HG02852 (cell line): ENCODE data around the gene ZNF124.
"Not testable (repeated sequence)": the region's sequence is repeated elsewhere in the genome, so short reads cannot be mapped to it uniquely, and the experiment has no call there.

Experiments
- ATAC-seq: cut with Tn5 transposase; IDR thresholded peaks from one replicate; pipeline ENCODE4 v1.9.1; 2021; ENCODE audit warnings: mild to moderate bottlenecking, moderate library complexity; ENCODE audit not compliant: unreplicated experiment

ZNF124 gene

DNA sequence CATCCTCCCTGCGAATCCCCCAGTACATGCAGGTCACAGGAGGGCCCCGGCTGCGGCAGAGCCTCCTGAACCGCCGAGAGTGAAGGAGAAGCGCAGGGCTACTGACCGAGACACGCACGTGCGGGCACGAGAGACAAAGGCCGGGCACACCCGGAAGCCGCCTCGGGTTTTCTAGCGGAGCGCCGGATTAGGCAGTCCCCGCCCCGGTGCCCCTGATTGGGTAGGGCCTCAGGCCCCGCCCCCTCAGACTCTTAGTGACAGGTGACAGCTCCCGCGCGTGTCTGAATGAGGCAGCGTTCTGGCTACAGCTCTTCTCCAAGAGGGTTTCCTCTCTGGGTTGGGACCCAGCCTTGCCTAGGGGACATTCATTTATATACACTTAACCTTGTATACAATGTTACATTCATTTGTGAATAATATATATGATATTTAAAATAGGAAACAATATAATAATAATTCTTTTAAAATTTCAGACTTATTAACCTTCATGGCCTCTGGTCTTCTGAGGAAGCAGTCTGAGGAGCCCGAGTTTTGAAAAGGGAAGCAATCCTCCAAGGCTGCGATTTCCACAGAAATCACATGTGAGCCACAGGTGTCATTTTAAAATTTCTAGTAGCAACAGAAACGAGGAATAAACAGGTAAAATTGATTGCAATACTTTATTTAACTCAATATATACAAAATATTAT, at the start of gene ZNF124:
TSS of gene ZNF124 (minus strand) at position 146 of the 689 bp plus-strand sequence. CDS start at position 3, 143 bp downstream.
- peak; percentile 99 for ATAC-seq

DNA sequence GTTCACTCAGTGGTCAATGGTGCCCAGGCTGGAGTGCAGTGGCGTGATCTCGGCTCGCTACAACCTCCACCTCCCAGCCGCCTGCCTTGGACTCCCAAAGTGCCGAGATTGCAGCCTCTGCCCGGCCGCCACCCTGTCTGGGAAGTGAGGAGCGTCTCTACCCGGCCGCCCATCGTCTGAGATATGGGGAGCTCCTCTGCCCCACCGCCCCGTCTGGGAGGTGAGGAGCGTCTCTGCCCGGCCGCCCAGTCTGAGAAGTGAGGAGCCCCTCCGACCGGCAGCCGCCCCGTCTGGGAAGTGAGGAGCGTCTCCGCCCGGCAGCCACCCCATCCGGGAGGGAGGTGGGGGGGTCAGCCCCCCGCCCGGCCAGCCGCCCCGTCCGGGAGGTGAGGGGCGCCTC, 48.5 kb upstream of the ZNF124 start:
- ATAC-seq: not testable (repeated sequence)

DNA sequence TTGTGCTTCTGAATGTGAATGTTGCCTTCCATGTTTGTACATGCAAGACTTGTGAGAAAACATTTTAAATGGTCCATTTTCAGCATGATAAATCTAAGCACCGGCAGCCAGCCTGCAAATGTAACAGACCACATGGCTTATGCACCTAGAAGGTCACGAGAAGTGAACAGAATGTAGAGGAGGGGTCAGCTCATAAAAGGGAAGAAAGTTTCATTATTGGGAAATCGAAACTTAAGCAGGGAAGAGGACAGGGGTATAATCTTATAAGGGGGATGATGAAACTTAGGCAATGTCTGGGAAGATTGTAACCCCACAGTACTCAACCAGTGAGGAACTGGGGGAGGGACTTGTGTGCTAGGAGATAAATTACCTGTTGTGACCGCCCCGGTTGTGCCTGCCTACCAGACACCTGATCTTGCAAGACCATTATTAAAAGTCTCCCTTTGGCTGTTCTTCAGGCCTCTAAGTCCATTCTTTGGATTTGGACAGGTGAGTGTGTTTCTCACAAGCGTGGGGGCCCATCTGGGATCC, 46.4 kb upstream of the ZNF124 start:
- ATAC-seq: no peak

DNA sequence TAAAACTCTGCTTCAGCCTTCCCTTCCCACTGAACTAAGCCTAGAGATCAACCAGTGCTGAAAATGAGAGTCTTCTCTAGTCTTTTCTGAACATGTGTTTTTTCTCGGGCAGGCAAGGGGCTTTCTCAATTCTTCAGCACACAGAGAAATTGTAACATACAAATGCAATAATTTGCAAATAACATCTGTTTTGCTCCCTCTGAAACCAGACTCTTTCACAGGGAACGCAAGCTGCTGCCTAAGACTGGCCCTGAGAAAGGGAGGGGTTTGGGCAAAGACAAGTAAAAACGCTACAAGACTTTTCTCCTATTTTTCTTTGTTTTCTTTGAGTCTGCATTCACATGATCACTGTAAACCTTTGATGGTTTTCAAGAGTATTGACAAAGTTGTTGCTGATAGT, 44.4 kb upstream of the ZNF124 start:
- no peak for ATAC-seq

DNA sequence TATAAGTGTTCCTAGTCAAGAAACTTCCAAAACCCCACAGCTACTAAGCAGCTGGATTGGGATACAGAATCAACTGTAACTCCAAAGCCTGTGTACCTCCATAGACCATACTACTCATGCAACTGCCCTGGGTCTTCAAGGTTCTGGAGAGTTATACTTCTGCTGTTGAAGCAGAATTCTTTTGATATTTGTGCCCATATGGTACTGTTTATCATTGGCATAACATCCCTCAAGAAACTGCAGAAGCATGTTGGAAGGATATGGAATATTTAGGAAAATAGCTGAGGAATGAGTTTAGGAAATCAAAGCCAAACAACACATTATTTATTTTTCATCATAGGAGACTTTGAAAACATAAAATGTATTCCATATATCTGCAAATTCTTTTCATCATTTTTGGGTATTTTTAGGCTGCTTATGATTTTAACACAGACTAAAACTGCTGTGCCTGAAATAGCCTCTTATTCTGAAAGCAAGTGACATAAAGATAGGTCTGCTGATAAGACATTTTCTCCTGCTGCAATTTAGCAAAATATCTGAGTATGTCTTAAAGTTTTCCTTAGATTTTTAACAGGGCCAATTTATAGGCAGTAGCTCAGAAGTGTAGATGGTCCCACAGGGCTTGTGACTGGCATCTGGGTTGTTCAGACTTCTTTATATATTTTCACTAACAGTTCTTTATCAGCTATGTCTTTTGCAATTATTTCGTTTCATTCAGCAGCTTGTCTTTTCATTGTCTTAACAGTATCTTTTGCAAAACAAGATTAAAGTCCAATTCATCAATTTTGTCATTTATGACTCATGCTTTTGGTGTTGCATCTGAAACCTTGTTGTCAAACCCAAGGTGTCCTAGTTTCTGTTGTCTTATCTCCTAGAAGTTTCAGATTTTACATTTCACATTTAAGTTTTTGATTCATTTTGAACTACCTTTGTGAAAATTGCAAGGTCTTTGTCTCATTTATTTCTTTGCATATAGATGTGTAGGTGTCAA, 41.1 kb upstream of the ZNF124 start:
- ATAC-seq: no peak

DNA sequence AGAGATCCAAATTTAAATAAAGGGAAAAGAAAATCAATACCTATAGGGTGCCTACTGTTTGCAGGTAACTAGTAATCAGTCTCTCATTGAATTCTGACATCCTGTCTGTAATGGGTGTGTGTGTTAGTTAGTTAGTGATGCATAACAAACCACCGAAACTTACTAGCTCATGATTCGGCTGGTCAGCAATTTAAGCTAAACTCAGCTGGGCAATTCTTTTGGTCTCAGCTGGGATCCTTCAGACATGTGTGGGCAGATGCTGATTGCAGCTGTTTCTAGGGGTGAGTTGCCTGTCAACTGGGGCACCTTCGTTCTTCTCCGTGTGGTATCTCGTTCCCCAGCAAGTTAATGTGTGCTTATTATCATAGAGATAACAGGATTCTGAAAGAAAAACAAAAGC, 40.2 kb upstream of the ZNF124 start:
- ATAC-seq: peak; percentile 50

DNA sequence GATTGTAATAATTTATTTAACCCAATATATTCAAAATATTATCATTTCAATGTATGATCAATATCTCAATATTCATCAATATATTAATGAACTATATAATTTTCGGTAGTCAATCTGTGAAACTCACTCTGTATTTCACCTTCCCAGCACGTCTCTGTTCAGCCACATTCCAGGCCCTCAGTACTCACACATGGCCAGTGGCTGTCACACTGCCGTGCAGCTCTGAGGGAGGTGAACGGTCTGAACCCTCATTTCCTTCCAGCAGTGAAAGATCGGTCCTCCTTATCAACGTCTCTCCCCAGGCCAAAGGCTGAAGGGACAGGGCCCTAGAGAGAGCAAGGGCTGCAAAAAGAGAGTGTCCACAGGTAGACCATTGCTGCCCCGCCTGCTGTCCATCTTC, 39.5 kb upstream of the ZNF124 start:
- ATAC-seq: no peak

DNA sequence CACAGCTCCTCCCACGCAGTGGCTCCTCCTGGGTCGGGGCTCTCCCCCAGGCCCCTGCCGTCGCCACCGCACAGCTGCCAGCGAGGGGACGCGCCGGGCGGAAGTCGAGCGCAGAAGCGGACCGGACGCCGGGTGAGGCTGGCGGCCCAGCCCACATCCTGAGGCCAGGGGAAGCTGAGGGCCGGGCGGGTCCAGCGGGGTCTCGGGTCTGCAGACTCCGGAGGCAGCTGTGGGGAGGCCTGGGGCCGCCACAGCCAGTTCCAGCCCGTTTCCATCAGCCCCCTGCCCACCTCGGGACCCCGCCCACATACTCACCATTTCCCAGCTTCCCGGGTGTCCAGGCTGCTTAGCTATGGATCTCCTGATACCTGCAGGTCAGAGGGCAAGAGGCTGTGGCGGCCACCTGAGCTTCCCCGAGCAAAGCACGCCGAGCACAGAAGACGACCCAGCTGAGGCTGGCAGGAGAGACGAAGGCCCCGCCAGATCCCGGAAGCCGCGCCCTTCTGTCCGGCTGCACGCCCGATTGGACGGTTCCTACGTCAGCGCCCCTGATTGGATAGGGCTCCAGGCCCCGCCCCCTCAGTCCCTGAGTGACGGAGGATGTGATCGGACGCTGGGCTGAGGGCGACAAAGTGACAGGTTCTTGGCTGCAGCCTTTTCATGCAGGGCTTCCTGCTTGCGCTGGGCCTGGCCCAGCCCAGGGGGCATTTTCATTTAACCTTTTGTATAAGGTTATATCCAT, 38.7 kb upstream of the ZNF124 start:
- peak; percentile 93 for ATAC-seq

DNA sequence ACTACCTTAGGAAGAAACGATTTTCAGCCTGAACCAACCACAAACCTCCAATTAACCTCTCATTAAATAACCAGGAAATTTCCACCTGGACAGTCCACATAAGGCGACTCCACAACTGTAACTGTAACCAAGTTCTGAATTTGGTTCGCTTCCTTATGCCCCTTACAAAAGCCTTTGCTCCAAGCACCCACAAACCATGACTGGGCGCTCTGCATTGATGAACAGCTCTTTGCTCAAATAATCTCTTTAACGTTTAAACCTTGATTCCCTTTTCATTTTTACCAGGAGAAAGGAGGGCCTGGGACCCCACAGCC, 38.2 kb upstream of the ZNF124 start:
- peak; percentile 3 for ATAC-seq

DNA sequence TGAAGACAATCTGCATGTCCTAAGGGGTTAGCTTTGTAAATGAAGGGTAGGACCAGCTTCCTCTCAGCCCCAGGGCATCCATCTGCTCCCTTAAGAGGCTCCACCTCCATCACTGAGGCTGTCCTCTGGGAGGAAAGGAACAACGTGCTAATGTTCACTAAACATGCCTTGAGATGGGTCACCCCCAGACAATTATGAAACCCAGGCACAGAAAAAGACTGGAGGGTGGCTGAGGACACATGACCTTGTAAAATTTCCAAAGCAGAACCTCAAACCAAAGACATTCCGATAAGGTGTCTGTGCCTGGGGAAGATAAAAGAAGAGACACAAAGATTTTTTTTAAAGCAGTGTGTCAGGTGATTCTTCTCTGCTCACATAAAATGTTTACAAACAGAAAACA, 37.6 kb upstream of the ZNF124 start:
- no peak for ATAC-seq

DNA sequence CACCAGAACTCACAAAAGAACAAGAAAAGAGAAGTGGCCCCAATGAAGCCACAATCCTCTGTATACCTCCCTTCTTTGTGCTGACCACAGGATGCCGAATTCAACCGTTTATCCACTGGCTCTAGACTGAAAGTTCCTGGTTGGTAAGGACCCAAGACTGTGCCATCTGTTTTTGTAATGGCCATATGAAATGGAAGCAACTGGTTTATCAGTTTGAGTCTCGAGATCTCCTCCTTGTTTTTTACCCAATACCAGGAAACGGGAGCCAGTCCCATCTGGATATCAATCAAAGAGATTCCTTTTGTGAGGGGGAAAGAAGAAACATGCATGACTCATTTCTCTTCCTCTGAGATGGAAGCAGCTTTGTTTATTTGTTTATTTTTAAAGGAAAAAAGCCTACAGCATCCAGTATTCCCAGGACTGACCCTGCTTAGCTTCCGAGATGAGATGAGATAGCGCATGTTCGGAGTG, 32.4 kb upstream of the ZNF124 start:
- ATAC-seq: no peak

DNA sequence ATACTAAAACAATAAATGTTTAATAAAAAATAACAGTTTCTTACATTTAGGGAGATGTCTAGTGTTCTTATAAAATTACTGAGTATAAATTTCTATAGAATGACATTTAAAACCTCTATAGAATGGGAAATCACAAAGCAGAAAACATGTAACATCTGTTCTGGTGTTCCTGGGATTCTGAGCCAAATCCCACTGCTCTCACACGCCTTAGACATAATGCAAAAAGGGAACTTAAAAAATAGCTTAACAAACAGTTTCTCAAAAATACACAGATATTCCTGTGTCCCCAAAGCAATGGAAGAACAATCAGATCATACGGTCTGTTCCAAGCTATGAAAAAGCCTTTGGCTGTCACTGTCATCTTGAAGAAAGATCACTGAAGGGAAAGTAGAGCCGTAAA, 27.0 kb upstream of the ZNF124 start:
- ATAC-seq: no peak

DNA sequence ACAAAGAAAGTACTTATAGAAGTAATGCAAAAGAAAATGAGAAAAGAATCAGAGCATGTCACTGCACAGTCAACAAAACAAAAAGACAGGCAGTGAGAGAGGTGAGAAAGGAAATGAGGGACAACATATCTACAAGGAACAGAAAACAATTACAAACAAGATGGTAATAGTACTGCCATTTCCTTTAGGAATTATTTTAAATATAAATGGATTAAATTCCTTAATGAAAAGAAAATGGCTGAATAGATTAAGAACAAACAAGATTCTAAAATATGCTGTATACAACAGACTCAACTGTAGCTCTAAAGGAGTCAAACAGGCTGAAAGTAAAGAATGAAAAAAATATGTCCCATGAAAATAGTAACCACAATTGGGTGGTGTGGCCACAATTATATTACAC, 22.1 kb upstream of the ZNF124 start:
- ATAC-seq: no peak

DNA sequence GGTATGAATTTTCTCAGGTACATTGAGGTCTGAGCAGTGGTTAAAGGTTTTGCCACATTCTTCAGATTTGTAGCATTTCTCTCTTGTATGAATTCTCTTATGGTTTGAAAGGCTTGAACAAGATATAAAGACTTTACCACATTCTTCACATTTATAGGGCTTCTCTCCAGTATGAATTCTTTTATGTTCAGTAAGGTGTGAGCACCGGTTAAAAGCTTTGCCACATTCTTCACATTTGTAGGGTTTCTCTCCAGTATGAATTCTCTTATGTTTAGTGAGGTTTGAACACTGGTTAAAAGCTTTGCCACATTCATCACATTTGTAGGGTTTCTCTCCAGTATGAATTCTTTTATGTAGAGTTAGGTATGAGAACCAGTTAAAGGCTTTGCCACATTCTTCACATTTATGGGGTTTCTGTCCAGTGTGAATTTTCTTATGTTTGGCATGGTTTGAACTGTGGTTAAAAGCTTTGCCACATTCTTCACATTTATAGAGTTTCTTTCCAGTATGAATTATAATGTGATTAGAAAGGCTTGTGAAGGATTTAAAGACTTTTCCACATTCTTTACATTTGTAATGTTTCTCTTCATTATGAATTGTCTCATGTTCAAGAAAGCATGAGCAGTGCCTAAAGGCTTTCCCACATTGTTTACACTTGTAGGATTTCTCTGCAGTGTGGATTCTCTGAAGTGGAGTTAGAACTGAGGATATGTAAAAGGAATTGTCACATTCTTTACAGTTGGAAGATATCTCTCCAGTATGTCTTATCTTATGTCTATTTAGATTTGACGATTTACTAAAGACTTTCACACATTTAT, 18.4 kb upstream of the ZNF124 start:
- ATAC-seq: no peak

DNA sequence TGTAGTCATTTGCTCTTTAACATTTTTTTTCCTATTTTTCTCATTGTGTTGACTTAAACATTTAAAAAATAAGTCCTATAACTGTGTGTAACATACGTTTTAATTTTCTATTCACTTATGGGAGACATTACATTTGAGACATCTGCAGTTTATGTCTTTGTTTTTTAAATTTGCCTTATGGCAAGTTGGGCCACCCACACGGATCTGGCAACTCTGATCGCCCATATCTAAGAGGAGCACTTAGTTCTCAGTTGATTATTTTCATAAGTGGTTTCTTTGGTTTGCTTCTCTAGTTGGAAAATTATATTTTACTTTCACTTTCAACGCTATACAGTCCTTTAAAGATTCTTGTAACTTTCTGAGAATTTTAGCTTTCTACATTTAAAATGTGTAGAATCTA, 13.8 kb upstream of the ZNF124 start:
- no peak for ATAC-seq

DNA sequence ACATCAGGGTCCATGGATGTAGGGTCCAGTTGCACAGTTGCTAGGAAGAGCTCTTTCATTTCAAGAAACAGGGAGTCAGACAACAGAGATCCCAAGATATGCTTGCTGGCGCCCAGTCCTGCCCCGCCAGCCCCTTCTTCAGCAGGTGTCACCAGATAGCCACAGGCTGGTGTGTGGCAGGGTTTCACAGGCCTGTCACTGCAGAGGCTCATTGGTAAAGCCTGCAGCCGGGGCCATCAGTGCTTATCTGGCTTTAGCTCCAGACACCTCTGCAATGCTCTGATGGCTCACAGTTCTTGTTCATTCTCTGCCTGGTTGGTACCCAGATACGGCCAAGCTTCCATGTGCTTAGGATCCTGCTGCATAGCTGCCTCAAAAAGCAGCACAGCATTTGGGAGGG, 12.4 kb upstream of the ZNF124 start:
- ATAC-seq: no peak

DNA sequence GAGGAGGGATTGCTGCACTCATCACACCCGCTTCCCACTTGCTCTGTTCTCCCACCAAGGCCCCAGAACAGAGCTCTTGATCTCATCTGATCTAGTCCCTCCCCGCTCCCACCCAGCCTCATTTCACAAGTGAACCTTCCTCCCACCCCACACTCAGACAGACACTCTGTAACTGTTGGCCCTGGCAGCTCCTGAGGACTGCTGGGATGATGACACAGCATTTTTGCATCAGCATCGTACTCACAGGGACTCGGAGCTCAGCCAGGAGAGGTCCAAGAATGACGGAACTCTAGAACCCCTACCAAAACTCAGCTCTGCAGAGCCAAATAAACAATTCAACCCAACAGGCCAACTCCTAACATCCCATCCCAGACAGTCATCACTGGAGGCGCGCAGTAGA, 11.2 kb upstream of the ZNF124 start:
- ATAC-seq: no peak

DNA sequence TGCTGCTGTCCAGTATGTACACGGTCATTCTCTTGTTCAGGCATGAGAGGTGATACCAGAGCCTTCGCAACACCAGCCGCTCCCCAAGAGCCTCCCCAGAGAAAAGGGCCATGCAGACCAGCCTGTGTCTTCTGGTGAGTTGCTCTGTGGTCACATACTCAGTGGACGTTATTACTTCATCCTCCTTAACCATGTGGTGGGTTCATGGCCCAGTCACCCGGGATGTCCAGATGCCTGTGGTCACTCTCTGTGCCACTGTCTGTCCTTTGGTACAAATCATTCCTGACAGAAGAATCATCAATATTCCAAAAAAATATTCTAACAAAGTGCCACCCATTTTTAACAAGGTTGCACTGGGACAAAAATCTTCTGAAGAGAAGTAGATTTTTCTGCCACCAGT, 8.8 kb upstream of the ZNF124 start:
- ATAC-seq: no peak

DNA sequence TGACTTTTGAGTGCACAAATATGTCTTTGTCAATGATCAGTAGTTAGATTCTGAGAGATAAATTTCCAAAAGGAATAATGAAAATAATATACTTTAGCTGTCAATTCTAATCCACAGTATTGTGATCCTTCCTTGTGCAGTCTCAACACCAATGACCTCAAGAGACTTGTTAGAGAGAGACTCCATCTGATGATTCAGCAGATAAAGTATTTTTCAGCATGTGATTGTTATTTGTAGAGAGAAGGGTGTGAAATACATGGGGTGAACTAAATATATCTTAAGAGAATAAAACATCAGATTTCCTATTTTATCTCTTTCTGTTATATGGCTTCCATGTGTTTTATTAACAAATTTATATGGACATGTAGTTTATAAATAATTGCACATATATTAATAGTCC, 5.9 kb upstream of the ZNF124 start:
- ATAC-seq: no peak

DNA sequence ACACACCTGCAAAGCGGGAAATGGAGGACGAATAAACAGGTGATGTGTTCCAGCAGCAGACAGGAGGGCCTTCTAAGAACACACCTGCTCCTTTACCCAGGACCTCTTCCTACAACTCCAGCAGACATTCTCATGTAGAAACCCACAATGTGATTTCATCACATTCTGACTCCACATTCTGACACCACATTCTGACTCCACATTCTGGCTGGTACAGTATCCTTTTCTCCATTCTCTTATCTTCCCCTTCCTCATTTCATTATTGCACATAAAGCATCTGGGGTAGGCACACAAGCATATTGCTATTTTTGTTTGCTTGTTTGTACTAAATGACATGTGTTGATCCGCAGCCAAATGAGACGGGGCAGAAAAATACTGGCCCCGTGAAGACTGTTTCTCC, 3.6 kb upstream of the ZNF124 start:
- no peak for ATAC-seq
